GM21619 (cell line): Measurements from ENCODE around the gene PKNOX2.

Experiments used
- ATAC-seq: cut with Tn5 transposase; IDR thresholded peaks from one replicate; pipeline ENCODE4 v1.9.1; 2021; ENCODE audit not compliant: unreplicated experiment

The PKNOX2 gene, protein sequence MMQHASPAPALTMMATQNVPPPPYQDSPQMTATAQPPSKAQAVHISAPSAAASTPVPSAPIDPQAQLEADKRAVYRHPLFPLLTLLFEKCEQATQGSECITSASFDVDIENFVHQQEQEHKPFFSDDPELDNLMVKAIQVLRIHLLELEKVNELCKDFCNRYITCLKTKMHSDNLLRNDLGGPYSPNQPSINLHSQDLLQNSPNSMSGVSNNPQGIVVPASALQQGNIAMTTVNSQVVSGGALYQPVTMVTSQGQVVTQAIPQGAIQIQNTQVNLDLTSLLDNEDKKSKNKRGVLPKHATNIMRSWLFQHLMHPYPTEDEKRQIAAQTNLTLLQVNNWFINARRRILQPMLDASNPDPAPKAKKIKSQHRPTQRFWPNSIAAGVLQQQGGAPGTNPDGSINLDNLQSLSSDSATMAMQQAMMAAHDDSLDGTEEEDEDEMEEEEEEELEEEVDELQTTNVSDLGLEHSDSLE

DNA sequence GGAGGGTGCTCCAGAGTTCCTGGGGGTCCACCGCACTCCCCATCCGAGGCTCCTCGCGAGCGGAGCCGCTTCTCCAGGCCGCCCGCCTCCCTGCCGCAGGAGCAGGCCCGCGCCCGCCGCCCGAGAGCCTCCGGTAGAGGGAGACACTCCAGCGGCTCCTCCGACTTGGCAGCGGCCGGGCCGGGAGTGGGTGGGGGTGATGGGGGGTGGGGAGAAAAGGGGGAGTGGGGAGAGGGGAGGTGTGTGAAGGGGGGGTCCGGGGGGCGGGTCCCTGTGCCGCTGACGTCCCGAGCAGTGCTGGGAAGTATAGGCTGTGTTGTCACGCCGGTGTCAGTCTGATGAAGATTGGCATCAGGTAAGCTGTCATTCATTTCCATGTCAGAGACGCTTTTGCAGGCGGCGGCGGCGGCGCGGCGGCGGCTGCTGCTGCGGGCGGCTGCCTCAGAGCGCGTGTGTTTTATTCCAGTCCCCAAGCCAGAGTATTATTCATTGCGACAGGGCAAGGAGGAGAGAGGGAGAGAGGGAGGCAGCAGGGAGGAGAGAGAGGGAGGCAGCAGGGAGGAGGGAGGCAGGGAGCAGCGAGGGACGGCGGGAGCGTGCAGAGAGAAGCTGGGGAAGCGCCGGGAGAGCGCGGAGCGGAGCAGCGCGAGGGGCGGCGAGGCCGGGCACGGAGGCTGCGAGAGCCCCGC is at the start of gene PKNOX2:
Gene PKNOX2 (plus strand): TSS at position 330 of the 689 bp plus-strand sequence. CDS start 186,555 bp downstream, outside the sequence.
- no peak for ATAC-seq

DNA sequence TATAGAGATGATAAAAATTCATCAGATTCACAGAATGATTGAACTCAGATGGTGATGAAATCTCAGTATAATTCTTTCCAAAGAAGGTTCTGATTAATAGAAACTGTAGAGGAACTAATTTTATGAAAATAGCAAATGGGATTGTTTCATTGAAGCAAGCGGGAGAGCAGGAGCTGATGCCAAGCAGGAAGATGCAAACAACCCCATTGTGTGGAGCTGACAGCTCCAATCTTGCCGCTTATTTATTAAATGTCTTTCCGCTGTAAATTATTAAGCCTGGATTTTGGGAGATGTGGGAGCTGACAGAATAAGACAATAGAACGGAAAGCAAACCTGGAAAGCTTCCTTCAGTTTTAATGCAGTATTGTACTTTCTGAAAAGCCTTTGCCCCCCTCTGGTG is 47.1 kb upstream of the PKNOX2 start:
- no peak for ATAC-seq

DNA sequence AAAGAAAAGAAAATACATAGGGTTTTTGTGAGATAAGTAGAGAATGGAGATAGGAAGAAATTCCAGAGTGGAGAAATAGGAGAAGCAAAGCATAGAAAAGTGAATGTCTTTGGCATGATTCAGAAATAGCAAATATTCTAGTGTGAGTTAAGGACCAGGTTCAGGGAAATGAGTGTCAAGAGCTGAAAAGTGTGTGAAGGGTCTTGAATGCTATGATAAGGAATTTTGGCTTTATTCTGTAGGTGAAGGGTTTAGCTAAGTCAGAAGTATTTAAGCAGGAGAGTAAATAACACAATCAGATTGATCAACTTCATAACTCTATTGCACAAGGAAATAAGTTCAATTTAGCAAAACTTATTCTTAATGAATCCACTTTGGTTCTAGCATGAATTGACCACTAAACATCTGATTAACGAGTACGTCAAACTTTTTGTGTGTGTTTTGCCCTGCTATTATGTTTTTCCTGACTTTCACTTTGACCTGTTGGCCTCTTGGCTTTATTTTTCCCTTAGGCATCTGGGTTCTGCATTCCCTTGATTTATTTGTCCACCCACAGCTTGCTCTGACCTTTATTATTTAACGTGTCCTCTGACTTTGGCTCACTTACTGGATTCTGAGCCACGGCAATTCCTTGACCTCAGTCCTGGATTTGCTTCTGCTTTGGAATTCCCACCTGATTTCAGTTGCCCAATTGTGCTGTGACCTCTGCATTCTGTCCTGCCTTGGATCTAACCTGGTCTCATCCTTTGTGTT is 41.2 kb upstream of the PKNOX2 start:
- ATAC-seq, result no peak

DNA sequence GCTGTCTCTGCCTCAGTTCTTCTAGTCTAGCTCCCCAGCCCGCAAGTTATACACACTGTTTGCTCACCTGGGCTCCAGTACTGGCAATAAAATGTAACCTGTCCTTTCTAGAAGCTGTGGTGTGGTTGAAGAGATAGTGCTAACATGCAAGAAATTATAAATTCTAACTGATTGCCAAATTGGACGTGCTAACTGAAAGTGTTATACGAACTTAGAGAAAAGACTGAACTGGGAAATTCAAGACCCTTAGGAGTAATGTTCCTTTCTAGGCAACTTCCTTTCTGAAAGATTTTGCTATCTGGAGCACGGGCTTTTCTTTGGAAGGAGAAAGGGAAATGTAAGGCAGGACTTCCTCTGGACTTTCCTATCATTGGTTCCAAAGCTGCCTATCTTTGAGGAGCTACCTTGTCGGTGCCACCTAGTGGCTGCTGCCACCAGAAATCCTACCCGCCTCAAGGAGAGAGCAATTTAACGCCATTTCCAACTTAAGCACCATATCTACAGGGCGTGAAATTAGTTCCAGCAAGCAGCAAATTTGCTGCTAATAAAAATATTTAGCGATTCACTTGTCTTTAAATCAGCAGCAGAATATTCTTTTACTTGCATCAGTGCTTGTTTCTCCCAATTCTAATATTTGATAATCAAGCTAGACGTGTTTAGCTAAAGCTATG is 40.5 kb upstream of the PKNOX2 start:
- peak; percentile 89 for ATAC-seq

DNA sequence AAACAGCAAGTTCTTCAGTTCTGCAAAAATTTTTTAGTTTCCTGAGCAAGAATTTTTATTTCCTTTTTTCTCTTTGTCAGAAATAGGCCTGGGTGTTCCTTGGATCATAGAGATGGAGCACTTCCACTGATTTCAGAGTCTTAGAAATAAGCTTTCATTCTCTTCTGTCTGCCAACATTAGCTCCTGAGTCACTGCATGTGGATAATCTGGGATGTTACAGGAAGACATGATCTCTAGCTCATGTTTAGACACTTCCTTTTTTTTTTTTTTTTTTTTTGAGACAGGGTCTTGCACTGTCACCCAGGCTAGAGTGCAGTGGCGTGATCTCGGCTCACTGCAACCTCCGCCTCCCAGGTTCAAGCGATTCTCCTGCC is 39.9 kb upstream of the PKNOX2 start:
- ATAC-seq, result no peak

DNA sequence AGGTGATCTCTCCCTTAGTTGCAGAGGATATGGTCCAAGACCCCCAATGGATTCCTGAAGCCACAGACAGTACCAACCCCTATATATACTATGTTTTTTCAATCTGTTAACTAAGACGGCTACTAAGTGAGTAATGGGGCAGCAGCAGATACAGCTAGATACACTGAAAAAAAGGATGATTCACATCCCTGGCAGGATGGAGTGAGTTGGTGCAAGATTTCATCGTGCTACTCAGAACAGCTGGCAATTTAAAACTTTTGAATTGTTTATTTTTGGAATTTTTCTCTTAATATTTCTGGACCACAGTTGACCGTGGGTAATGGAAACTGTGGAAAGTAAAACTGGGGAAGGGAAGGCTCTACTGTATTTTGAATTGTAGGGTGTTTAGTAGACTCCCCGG is 36.1 kb upstream of the PKNOX2 start:
- no peak for ATAC-seq

DNA sequence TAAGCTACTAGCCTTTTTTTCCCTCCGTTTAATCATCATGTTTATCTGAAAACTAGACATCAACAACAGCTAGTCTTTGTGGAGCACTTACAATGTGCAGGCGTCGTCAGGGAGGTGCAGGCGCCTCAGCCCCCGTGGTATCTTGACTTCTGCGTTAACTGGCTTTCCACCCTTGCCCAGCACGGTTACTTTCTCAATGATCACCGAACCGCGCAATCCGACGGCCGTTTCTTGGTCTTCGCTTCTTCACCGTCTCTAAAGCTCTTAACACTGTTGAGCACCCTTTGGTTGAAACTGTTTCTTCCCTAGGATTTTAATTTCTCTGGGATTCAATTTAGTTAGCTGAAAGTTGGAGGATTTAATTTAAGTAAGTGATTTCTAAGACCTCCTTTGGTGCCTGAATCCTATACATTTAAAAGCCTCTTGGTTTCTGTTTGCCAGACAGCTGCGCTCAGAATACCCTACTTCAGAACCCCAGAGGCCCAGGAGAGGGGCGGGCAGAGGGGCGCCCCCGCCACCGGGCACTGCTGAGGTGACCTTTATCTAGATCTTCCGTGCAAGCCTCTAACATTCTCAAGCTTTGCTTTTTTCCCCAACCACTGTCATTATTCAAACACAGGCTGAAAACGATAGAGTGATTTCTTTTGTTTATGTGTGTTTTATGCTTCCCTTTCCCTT is 35.1 kb upstream of the PKNOX2 start:
- ATAC-seq, result no peak

DNA sequence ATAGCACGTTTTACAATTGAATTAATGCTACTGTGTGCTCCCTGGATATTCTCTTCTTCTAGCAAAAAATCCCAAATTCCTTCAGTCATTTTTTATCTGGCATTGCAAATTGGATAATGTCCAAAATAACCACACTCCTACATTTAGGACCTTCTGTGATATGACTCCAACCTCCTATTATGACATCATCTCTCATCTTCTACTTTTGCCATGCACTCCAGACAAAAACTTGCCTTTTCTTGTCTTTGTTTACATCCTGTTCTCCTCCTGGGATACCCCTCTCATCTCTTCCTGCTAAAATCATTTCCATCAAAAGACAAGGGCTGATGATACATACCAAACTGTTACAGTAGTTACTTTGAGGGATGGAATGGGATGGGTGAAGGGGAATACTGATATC is 32.5 kb upstream of the PKNOX2 start:
- ATAC-seq, result no peak

DNA sequence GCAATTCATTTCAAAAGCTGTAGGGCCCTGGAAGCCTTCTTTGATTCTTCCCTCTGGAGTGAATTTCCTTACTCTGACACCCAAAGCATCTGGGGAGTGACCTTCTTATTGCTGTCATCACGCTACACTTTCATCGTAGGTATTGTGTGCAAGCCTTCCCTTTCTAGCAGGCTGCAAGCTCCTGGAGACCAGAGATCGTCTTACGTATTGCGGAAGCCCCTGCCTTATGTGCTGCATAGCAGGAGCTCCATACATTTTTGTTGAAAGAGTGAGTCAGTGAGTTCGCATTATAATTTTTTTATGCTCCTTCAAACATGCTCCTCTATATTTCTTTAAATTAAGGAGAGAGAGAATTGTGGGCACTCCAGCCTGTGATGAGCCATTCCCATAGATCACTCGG is 32.0 kb upstream of the PKNOX2 start:
- no peak for ATAC-seq

DNA sequence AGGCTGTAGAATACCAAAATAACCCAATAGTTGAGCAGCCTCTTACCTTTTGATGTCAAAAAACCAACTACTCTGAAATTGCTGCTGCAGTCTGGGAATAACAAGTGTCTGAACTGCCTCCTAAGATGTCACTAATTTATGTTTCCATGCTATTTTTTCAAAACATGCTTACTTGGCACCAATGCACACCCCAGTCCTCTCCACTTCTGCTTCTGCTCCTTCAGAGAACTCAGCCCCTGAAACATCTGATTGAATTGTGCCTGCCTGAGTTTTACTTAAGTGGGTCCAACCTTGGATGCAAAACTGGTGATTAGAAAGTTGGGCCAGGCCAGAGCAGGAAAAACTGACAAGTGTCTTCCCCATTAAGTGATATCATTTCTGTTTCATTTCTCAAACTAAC is 28.6 kb upstream of the PKNOX2 start:
- ATAC-seq, result no peak

DNA sequence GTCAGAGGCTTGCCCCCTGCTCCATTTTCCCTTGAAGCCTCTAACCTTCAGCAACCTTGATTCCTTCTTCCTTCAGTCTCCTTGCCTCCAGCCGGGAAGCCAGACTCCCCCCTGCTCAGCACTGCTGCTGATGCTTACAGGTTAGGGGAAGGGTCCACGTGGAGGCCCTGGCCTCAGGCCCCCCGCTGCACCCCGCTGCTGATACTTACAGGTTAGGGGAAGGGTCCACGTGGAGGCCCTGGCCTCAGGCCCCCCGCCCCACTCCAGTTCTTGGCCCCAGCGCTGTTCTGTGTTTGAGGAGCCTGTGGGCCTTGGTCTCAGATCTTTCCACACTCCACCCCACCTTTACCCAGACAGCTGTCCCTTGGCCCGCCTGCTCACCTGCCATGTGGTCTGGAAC is 25.6 kb upstream of the PKNOX2 start:
- no peak for ATAC-seq

DNA sequence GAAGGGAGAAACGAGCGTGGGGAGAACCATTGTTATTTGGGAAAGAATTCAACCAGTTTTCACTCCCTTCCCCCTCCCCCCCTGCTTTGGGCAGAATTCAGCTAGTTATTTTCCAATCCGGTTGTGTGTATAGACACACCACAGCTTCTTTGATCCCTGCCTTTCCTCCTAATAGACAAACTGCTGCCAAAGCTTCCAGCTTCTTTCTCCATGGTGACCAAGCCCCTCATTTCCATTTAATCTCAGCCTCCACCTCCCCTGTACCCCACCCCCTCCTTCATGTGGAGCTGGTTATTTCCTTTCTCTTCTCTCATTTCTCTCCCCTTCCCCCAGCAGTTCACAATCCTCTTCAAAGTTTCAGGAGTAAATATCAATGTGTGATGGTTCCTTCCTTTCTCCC is 24.8 kb upstream of the PKNOX2 start:
- no peak for ATAC-seq

DNA sequence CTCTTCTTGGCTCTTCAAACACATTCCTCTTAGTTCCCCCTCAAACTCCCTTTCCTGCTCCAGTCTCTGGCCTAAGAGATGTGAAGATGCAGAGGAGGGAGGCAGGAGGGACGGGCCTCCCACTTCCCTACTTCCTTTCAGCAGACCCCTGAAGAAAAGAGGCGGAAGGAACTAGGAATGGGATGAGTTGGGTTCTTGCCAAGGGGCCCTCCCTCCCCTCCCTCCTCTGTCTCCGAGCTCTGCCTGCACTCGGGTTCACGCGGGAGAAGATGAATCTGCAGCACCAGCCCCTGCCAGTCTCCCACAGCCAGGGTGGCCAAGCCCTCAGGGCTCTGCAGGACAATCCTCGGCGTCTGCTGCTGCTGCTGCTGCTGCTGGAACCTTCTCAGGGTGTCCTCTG is 24.3 kb upstream of the PKNOX2 start:
- ATAC-seq, result no peak

DNA sequence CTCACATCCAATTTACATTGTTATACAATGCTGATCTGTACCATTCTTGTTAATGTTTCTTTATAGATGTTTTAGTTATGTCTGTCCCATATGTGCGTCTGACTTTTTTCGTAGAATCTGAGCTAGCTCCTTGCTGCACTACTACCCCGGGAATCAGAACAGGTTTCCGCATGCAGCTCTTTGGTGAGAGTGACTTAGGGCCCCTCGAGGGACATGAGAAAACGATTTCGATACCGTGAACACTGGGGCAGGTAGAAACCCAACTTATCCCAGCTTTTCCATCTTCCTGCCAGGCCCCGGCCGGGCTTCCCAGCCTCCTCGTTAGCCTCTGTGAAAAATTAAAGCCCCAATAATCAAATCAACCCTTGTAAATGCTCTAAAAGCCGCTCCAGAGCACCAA is 23.4 kb upstream of the PKNOX2 start:
- ATAC-seq, result no peak

DNA sequence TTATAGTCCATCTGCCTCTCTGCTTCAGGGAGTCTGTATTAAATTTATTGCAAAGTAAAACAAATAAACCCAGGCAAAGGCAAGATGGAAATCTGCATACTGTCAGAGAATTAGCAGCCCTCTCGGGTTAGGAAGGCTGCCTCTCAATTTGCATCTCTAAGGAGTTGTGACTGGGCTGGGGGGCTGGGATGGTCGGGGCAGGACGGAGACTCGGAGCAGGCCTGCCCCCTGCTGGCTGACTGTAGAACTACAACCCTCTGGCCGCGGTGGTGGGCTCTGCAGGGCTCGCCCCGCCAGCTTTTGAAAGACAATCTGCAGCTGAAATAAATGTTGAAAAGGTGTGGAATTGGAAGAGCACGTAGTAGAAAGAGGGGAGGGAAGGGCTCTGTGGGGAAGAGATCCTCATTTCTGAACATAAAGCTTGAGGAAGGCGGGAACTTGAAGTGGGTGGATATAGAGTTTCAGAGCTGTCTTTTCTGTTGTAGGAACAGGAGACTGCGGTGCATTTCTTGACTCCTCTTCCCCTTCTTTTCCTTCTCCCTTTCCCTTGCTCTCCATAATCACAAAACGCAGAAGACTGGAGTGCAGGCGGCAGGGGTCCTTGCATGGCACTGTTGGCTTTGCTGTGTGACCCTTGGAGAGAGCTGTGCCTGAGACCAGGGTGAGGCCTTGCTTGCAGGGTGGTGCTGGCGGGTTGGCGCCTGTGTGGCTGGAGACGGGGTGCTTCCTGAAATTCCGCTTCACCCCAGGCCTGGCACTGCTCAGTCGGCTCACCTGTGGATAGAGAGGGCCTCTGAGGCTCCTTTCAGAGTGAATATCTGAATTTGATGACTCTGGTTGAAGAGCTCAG is 22.6 kb upstream of the PKNOX2 start:
- ATAC-seq, result peak; percentile 65

DNA sequence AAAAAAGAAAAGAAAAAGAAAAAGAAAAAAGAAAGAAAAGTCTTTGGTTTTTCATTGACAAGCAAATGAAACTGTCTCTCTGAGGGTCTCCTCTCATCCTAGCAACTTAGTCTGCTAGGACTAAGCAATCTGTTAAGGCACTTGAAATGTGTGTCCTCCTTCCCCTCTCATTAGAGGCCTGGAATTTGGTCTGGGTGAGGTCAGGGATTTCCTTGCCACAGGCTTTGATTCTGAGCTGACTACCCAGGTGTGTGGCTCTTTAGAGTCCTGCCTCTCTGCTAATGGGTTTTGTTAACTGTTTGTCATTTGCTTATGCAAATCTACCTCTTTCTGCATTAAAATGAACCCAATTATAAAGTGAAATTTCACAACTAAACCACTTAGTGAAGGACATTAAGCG is 18.3 kb upstream of the PKNOX2 start:
- no peak for ATAC-seq

DNA sequence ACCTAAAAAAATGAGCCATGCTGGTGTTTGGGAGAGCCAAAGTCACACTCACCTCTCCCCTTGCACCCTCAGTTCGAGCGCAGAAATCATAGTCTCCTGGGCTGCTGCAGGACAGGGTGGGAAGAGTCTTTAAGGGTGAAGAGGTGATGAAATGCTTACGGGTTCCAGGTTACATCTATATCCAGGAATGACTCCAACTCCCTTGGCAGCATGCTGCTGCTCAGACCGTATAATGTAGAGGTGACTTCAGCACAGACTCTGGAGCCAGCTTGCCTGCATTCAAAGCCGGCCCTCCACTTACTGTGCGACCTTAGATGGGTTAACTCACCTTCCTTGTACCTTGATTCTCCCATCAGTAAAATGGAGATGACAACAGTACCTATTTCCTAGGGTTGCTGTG is 17.3 kb upstream of the PKNOX2 start:
- ATAC-seq, result no peak

DNA sequence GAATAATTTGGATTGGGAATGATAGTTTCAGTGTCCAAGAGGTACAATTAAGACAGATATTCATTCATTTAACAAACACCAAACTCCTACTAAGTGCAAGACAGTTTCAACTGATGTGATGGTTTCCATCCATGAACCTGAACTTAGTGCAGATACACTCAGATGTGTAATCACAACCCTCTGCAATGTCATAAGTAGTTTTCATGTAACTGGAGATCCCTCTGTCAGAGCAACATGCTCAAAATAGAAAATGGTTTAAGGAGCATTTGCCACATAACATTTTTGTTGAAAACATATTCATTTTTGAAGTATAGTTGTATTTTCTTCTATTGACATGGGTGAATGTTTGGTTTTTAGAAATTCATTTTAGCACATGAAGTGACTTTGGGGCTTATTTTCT is 16.5 kb upstream of the PKNOX2 start:
- no peak for ATAC-seq

DNA sequence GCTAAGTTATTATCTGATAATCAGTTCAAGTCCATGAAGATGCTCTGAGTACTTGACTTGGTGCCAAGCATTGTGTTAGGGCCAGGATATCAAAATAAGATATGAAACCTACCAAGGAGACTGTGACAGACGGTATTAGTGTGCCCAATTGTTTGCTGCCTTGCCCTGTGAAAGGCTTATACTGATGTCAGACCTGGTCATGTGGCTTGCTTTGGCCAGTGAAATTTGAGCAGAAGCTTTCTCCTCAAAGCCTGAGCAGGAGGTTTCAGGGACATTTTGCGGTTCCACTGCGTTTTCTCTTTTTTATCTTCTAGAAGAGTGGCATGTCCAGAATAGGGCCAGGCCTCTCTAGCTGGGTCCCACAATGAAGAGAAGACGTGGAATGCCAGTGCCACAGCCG is 15.8 kb upstream of the PKNOX2 start:
- no peak for ATAC-seq

DNA sequence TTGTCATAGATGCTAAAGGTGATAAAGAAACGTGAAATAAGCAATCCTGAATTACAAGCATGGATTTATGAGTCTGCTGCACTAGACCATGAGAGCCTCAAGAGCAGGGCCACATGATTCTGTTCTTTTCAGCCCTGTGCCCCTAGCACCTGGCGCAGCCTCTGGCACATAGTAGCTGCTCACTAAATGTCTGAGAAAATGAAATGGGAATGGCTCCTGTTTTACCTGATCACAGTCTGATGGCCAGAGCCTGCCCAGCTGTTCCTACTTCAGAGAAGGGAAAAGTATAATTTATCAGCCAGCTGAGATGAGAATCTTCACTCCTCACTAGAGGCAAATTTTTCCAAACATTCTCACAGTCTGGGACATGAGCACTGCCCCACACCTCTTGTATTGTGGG is 10.7 kb upstream of the PKNOX2 start:
- ATAC-seq, result no peak
